K562 (cell line): Measurements from ENCODE around the gene COL23A1. TPM values are rescaled to one million over a fixed set of nuclear protein-coding genes. Genes with fewer than 3 reads are reported as not detected.
"Not testable (repeated sequence)": the region's sequence is repeated elsewhere in the genome, so short reads cannot be mapped to it uniquely, and the experiment has no call there.

Experiments
- ATAC-seq: fragments of 200-7000 bp; cut with Tn5 transposase; 3 replicates; pipeline ENCODE4 v1.9.1; 2020; ENCODE audit warnings: moderate library complexity
- BruUV-seq: library from RNA; stranded (reverse); fragments of 400-500 nt; replicated peaks from 2 replicates; lab custom pipeline; 2021; lab: Mats Ljungman, UMichigan
- CTCF ChIA-PET: fragments of 300-600 bp; formaldehyde crosslinking; extraction: SDS; loops from one replicate; lab custom pipeline; 2021; ENCODE audit warnings: low intra/inter-chr PET ratio; lab: Yijun Ruan, JAX
- POLR2A ChIA-PET: fragments of 300-600, 350-650 bp; sonication (Branson Sonifier 250); formaldehyde crosslinking; extraction: SDS; loops from one replicate; lab custom pipeline; 2021; ENCODE audit warnings: antibody characterized with exemption, inconsistent platforms; lab: Yijun Ruan, JAX
- DNase-seq, 4 experiments: peaks; one replicate each; pipeline versions ENCODE4 v3.0.0 to v3.0.0-alpha.2; 2011 to 2018; ENCODE audit warnings: low spot score in 3 of 4, mixed read lengths in 3 of 4; ENCODE audit errors: extremely low read depth in 1 of 4
- FAIRE-seq: peaks from 2 replicates; lab custom pipeline; 2011; peaks lifted over from hg19 to GRCh38; lab: Jason Lieb, UNC
- H2AFZ ChIP-seq: 2 replicates; pipeline ENCODE4 v1.6.0; 2011; ENCODE audit warnings: low read depth, low read length, control low read depth, inconsistent platforms
- H3K27ac ChIP-seq: fragments of 200-600 bp; 3 replicates; pipeline ENCODE4 v1.8.0; 2011; ENCODE audit warnings: low read depth, mild to moderate bottlenecking, control low read depth, inconsistent platforms, low read length, moderate library complexity, mixed read lengths; ENCODE audit errors: extremely low read depth
- H3K27me3 ChIP-seq, 2 experiments: fragments of 300-600 bp in 1 of 2; 2 replicates in 1 of 2; 3 replicates in 1 of 2; pipeline versions ENCODE4 v1.6.0 to v1.8.0; 2011; ENCODE audit warnings: inconsistent platforms in 2 of 2, low read length in 2 of 2, mild to moderate bottlenecking in 1 of 2, mixed read lengths in 1 of 2, moderate library complexity in 1 of 2; ENCODE audit not compliant: control insufficient read depth in 2 of 2, insufficient read depth in 2 of 2
- H3K36me3 ChIP-seq: fragments of 300-600 bp; 3 replicates; pipeline ENCODE4 v1.8.0; 2011; ENCODE audit warnings: mild to moderate bottlenecking, low read length, inconsistent platforms; ENCODE audit not compliant: control insufficient read depth, insufficient read depth
- H3K4me1 ChIP-seq, 2 experiments: fragments of 200-600 bp in 1 of 2; replicated peaks in 1 of 2; 2 replicates in 1 of 2; 3 replicates in 1 of 2; pipeline versions ENCODE4 v1.5.1 to v1.8.0; 2011; ENCODE audit warnings: inconsistent platforms in 2 of 2, low read length in 2 of 2, mild to moderate bottlenecking in 1 of 2, mixed read lengths in 1 of 2, moderate library complexity in 1 of 2; ENCODE audit not compliant: control insufficient read depth in 2 of 2, insufficient read depth in 2 of 2
- H3K4me2 ChIP-seq: 2 replicates; pipeline ENCODE4 v1.6.1; 2011; ENCODE audit warnings: low read length, control low read depth, inconsistent platforms, mixed read lengths; ENCODE audit not compliant: insufficient read depth
- H3K4me3 ChIP-seq: fragments of 200-600 bp; sonication (generic), shearing (Covaris generic); 2 replicates; pipeline ENCODE4 v1.5.1; 2016; ENCODE audit warnings: control low read depth, inconsistent platforms
- H3K79me2 ChIP-seq: fragments of 200-600 bp; 3 replicates; pipeline ENCODE4 v1.8.0; 2011; ENCODE audit warnings: low read length, inconsistent platforms; ENCODE audit not compliant: control insufficient read depth, insufficient read depth
- H3K9ac ChIP-seq, 2 experiments: 2 replicates each; pipeline versions ENCODE4 v1.6.0 to v1.6.1; 2011; ENCODE audit warnings: low read depth in 2 of 2, low read length in 2 of 2, control low read depth in 1 of 2, inconsistent platforms in 1 of 2, mild to moderate bottlenecking in 1 of 2, mixed read lengths in 1 of 2; ENCODE audit not compliant: insufficient read depth in 1 of 2
- H3K9me1 ChIP-seq: one replicate; pipeline ENCODE4 v1.6.0; 2011; ENCODE audit warnings: inconsistent platforms, mild to moderate bottlenecking, low read length, moderate library complexity; ENCODE audit not compliant: control insufficient read depth, insufficient read depth
- H3K9me3 ChIP-seq: replicated peaks from 2 replicates; pipeline ENCODE4 v1.5.1; 2011; ENCODE audit warnings: low read depth, low read length, inconsistent platforms; ENCODE audit not compliant: control insufficient read depth, insufficient read depth
- H4K20me1 ChIP-seq: replicated peaks from 2 replicates; pipeline ENCODE4 v1.6.1; 2011; ENCODE audit warnings: low read length, inconsistent platforms, mixed read lengths; ENCODE audit not compliant: control insufficient read depth, insufficient read depth
- ESRRA ChIP-seq: fragments of 450-650 bp; IDR thresholded peaks from 2 replicates; pipeline ENCODE4 v1.6.1; 2014; ENCODE audit warnings: low read depth, mild to moderate bottlenecking, moderate library complexity, borderline replicate concordance
- GATA2 ChIP-seq: sonication (generic); formaldehyde crosslinking; IDR thresholded peaks from 2 replicates; pipeline ENCODE4 v1.4.0; 2020; ENCODE audit warnings: mild to moderate bottlenecking, missing genetic modification reagents
- HNRNPUL1 ChIP-seq: fragments of 200-400 bp; formaldehyde crosslinking; IDR thresholded peaks from 2 replicates; pipeline ENCODE4 v1.6.1; 2017; ENCODE audit warnings: low read length
- ID3 ChIP-seq, 2 experiments: fragments of 250-450 bp in 1 of 2; fragments of 450-650 bp in 1 of 2; sonication (Bioruptor Pico) in 1 of 2; IDR thresholded peaks; 2 replicates each; pipeline versions ENCODE4 v1.6.1 to v1.8.0; 2016 to 2021; ENCODE audit warnings: mild to moderate bottlenecking in 2 of 2, moderate library complexity in 2 of 2, missing compliant biosample characterization in 1 of 2, missing genetic modification characterization in 1 of 2
- ILF3 ChIP-seq: fragments of 450-650 bp; IDR thresholded peaks from 2 replicates; pipeline ENCODE4 v1.6.1; 2018; ENCODE audit warnings: antibody characterized with exemption, mild to moderate bottlenecking, moderate library complexity, borderline replicate concordance
- MEF2D ChIP-seq: conservative IDR thresholded peaks from 2 replicates; pipeline ENCODE4 v1.6.1; 2016; ENCODE audit warnings: low read depth, missing genetic modification characterization, missing compliant biosample characterization
- PKNOX1 ChIP-seq: fragments of 450-650 bp; IDR thresholded peaks from 2 replicates; pipeline ENCODE4 v1.6.1; 2016
- RAD21 ChIP-seq, 2 experiments: fragments of 250-450 bp in 1 of 2; fragments of 450-650 bp in 1 of 2; sonication (Bioruptor Pico) in 1 of 2; formaldehyde crosslinking in 1 of 2; IDR thresholded peaks in 1 of 2; conservative IDR thresholded peaks in 1 of 2; 2 replicates each; pipeline versions ENCODE4 v1.4.0 to v1.8.0; 2020 to 2022; ENCODE audit warnings: mild to moderate bottlenecking in 2 of 2, moderate library complexity in 1 of 2
- SLC30A9 ChIP-seq: fragments of 250-450 bp; sonication (Bioruptor Pico); IDR thresholded peaks from 2 replicates; pipeline ENCODE4 v1.8.0; 2022; ENCODE audit warnings: mild to moderate bottlenecking, moderate library complexity
- ZC3H11A ChIP-seq: IDR thresholded peaks from 2 replicates; pipeline ENCODE4 v1.6.1; 2012; ENCODE audit warnings: low read depth, low read length, improper control_type of control experiment
- ZNF316 ChIP-seq: fragments of 450-650 bp; IDR thresholded peaks from 2 replicates; pipeline ENCODE4 v1.6.1; 2016
- WGBS: fragments of 100-300 bp; shearing (Covaris generic); methylation state at CpG from one replicate; pipeline ENCODE4 v1.1.6; 2016; ENCODE audit warnings: low coverage, mixed read lengths; ENCODE audit not compliant: insufficient coverage; ENCODE audit errors: missing lambda C conversion rate; 5-methylcytosine and 5-hydroxymethylcytosine counted together
- in situ Hi-C: fragments of 300-500 bp; cut with MboI; formaldehyde crosslinking; loops from 4 replicates; pipeline ENCODE4 v1.15.0; 2018; ENCODE audit warnings: inconsistent platforms, mixed read lengths
- intact Hi-C: fragments of 100-400 bp; cut with micrococcal nuclease; formaldehyde crosslinking; loops from 2 replicates; pipeline ENCODE4 v1.14.2; 2022
- polyA plus RNA-seq, 8 experiments: library from polyadenylated mRNA; depleted of rRNA in 4 of 8; stranded (reverse) in 5 of 8; unstranded in 3 of 8; fragments of >200 nt; fragmentation: Nextera tagmentation in 2 of 8; fragmentation: Illumina TruSeq in 1 of 8; extraction: Ambion mirVana in 2 of 8; extraction: Trizol in 1 of 8; gene quantifications; 2 replicates each; pipeline versions ENCODE4 v1.2.1 to v1.2.3, GENCODE V29; 2011 to 2014; ENCODE audit warnings: inconsistent platforms in 1 of 8, missing spikeins in 1 of 8
- total RNA-seq, 7 experiments: library from RNA; depleted of rRNA in 6 of 7; stranded (reverse); fragments of >200 nt in 6 of 7; fragmentation: Illumina TruSeq in 2 of 7; extraction: Trizol in 2 of 7; gene quantifications; 2 replicates each; pipeline versions ENCODE4 v1.2.1 to v1.2.3, GENCODE V29; 2011 to 2021; ENCODE audit warnings: low replicate concordance in 1 of 7

Gene COL23A1
- total and polyA plus RNA-seq, 9 of the 15 experiments (the other 6 are each of a cell fraction or from before 2014, with no cell fraction given) = 0.09 TPM; not detected in 8

GRCh38 chr5:178317727-178318126 lies 272.5 kb downstream of the COL23A1 start:
- DNase-seq, H3K36me3 ChIP-seq, H3K4me3 ChIP-seq, H3K9me1 ChIP-seq, in situ Hi-C loops, H3K79me2 ChIP-seq, H3K4me2 ChIP-seq, H3K4me1 ChIP-seq, ATAC-seq, BruUV-seq, FAIRE-seq, H2AFZ ChIP-seq, H4K20me1 ChIP-seq, H3K27ac ChIP-seq, H3K9me3 ChIP-seq, intact Hi-C loops, H3K9ac ChIP-seq, CTCF ChIA-PET: not testable (repeated sequence)
- peaks cover 14 to 47% of the 10 kb centered on the region in 2 experiments; a peak in 4 of 5 replicates for H3K27me3 ChIP-seq
- POLR2A ChIA-PET = interaction anchor here (0.5 kb wide), 1 partner anchor 14 kb away, joined by 3 read pairs; no protein-coding TSS in a partner anchor
- TF ChIP-seq ZNF316 = 0 out of 2 replicates have a peak, but pooled peaks have one; percentile 10
- 4% methylated on average over 5 of the region's 5 CpGs for WGBS

GRCh38 chr5:178314961-178315820 lies 275.0 kb downstream of the COL23A1 start:
- WGBS = 8% methylated on average over 18 of the region's 19 CpGs
- no peak for TF ChIP-seq ZC3H11A
- TF ChIP-seq MEF2D (tag) = no peak
- no peak for TF ChIP-seq RAD21 (CRISPR knock-in tag; conservative IDR thresholded peaks at IDR 0.05 in 1 of 2, IDR thresholded peaks at IDR 0.05 in 1 of 2)
- TF ChIP-seq PKNOX1 = no peak
- TF ChIP-seq SLC30A9 = no peak
- TF ChIP-seq ILF3 = no peak
- no peak for TF ChIP-seq GATA2 (CRISPR knock-in tag)
- TF ChIP-seq ID3 (CRISPR knock-in tag; IDR thresholded peaks at IDR 0.05) = no peak
- no peak for TF ChIP-seq ID3 (tag; IDR thresholded peaks at IDR 0.05)
- TF ChIP-seq HNRNPUL1 = no peak
- TF ChIP-seq ESRRA = no peak

More at GRCh38 chr5:178314961-178315820, 275.0 kb downstream of the COL23A1 start:
- POLR2A ChIA-PET = interaction anchor here (0.6 to 2.6 kb wide), 3 partner anchors 9 to 24 kb away, joined by 3 to 10 read pairs (median 3); no protein-coding TSS in a partner anchor
- no peak overlapping the region for H3K4me3 ChIP-seq
- no peaks in the 10 kb centered on the region for H3K9me3 ChIP-seq
- no peaks in the 10 kb centered on the region for H3K79me2 ChIP-seq
- H3K4me2 ChIP-seq = no peak overlapping the region
- no peaks in the 10 kb centered on the region for H3K36me3 ChIP-seq
- 0 out of 5 replicates have a peak, but pooled peaks cover 0 to 4% of the 10 kb centered on the region in 2 experiments for H3K4me1 ChIP-seq
- peaks cover 19 to 51% of the 10 kb centered on the region in 2 experiments; a peak in 4 of 5 replicates for H3K27me3 ChIP-seq
- CTCF ChIA-PET = no interaction called here
- FAIRE-seq (no peak), ATAC-seq (no peak), DNase-seq (no peak)
- no peak overlapping the region for H3K27ac ChIP-seq
- no TSS peak for BruUV-seq
- H2AFZ ChIP-seq = no peak overlapping the region
- peaks cover 4% of the 10 kb centered on the region; the same call in 1 of the 2 replicates for H4K20me1 ChIP-seq
- no peaks in the 10 kb centered on the region for H3K9me1 ChIP-seq
- H3K9ac ChIP-seq = no peak overlapping the region
- intact Hi-C loops = no loop called here
- in situ Hi-C loops = no loop called here
